ENCODE measurements around the gene PKHD1.

Gene PKHD1

DNA sequence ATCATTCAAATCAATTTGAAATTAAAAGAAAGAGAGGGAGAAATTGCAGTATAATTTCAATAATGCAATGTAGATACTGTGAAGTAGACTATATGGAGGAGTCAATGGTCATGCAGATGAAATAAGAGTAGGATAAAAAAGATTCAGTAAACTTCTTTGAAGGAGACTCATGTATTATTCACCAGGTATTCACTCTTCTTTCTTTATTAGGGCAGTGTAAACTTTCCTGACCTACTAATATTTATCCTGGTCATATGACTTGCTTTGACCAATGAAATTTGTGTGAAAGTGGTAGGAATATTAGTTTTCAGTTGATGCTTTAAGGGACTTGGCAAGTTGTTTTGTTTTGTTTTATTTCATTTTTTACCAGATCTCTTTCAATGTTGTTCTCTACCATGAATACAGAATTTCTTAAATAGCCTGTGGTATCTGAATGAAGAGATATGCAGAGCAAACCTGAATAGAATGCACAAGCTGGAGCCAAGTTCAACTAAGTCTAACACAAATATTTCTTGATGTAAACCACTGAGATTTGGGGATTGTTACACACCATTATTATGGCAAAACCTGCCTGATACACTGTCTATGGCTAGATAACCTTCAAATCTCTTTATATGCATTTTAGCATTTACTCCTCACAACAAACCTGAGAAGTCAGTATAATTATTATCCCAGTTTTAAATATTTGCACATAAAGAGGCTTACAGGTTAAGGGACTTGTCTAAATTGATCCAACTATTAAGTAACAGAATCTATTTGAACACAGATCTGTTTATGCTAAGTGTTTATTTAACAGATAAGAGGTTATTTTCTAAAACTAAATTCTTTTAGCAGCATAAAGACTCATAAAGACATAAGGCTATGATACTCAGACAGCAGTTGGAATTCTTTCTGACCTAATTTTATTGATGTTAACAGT, 311.2 kb downstream of the PKHD1 start:
- TF ChIP-seq, protein P1, sequence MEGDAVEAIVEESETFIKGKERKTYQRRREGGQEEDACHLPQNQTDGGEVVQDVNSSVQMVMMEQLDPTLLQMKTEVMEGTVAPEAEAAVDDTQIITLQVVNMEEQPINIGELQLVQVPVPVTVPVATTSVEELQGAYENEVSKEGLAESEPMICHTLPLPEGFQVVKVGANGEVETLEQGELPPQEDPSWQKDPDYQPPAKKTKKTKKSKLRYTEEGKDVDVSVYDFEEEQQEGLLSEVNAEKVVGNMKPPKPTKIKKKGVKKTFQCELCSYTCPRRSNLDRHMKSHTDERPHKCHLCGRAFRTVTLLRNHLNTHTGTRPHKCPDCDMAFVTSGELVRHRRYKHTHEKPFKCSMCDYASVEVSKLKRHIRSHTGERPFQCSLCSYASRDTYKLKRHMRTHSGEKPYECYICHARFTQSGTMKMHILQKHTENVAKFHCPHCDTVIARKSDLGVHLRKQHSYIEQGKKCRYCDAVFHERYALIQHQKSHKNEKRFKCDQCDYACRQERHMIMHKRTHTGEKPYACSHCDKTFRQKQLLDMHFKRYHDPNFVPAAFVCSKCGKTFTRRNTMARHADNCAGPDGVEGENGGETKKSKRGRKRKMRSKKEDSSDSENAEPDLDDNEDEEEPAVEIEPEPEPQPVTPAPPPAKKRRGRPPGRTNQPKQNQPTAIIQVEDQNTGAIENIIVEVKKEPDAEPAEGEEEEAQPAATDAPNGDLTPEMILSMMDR (IDR thresholded peaks at IDR 0.05), result no peak
- Histone ChIP-seq H3K27ac (no peak overlapping the region), H3K4me3 (no peak overlapping the region)
- no peak for DNase-seq (ENCODE audit: low spot score)

DNA sequence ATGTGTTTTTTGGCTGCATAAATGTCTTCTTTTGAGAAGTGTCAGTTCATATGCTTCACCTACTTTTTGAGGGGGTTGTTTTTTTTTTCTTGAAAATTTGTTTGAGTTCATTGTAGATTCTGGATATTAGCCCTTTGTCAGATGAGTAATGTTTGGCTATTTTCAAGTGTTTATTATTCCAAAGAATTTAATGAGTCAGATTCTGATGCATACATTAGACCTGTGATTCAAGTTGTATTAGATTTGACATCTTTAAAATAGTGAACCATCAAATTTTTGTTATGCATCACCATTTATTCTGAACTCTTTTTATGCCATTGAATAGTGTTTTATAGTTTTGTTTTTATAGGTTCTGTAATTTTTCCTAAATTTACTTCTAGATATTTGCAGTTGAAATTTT, 319.3 kb downstream of the PKHD1 start:
- TF ChIP-seq, protein P1 (IDR thresholded peaks at IDR 0.05), result no peak
- Histone ChIP-seq H3K27ac (no peak overlapping the region), H3K4me3 (no peak overlapping the region)
- no peak for DNase-seq (ENCODE audit: low spot score)

DNA sequence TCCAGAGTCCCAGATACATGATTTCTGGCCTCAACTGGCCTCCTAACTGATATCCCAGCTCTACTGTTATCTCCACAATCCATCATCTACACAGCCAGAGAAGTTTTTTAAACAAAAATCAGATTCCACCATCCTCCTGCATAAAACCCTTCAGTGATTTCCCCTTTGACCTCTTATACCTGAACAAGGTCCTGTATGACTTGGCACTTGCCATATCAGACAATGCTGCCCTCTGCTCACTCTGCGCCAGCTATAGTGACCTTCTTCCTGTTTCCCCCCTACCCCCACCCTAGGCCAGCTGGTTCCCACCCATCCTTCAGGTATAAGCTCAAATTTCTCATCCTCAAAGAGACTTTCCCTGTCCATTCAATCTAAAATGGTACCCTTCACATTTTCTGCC, 322.2 kb downstream of the PKHD1 start:
- DNase-seq (ENCODE audit: low spot score), result no peak
- Histone ChIP-seq H3K4me3 (no peak overlapping the region), H3K27ac (no peak overlapping the region)
- TF ChIP-seq, protein P1 (IDR thresholded peaks at IDR 0.05), result no peak

DNA sequence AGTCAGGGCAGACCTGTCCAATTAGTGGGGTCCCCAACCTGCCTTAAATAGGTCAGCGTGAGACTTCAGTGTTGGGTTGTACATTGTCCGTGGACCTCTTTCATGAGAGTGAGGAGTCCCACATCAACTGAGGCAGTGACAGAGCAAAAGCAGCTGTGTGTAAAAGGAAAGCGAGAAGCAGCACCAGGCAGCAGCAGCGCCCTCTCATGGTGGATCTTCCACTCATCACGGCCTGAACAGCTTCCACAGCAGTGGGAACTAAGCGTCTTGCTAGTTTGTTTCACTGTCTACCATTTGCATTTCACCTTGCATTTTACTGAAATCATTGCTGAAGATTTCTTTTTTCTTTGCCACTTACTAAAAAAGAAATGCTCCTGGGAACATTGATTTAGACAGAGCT, 333.8 kb downstream of the PKHD1 start:
- TF ChIP-seq, protein P1 (IDR thresholded peaks at IDR 0.05), result no peak
- no peak overlapping the region for H3K27ac ChIP-seq
- no peak overlapping the region for H3K4me3 ChIP-seq
- DNase-seq (ENCODE audit: low spot score), result no peak

DNA sequence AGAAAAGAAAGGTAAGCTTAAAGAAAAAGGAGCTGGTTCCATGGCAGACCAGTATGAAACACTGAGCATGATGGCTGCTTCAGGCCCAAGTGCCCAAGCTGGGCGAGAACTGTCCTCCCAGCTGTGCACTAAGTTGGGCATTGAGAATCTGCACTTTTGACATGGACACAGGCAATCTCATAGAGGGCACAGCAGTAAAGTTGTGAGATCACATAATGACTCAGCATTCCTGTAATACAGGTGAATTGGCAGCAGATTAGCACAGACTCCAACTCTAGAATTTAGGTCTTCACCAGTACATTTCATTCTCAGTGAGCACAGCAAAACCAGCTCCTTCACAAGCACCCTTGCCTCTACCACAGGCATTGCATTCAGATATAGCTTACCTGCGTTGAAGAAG, 343.4 kb downstream of the PKHD1 start:
- Histone ChIP-seq H3K27ac (no peak overlapping the region), H3K4me3 (no peak overlapping the region)
- TF ChIP-seq, protein P1 (IDR thresholded peaks at IDR 0.05), result no peak
- no peak for DNase-seq (ENCODE audit: low spot score)

DNA sequence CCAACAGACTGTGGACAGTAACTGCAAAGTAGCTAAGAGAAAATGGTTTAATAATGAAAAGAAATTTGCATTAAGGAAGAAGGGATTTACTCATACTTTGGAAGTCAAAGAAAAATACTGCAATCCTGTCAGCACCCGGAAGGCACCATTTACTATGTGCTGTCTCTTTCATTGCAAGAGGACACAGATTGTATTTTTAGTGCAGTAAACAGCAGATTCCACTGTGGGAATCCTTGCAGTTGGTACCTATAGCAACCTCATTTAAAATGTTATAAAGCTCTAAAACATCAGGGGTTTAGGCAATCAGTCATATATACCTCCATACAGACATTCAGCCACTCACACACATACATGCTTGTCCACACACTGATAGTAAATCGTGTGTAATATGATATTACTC, 346.8 kb downstream of the PKHD1 start:
- DNase-seq (ENCODE audit: low spot score), result no peak
- Histone ChIP-seq H3K27ac (no peak overlapping the region), H3K4me3 (no peak overlapping the region)
- TF ChIP-seq, protein P1 (IDR thresholded peaks at IDR 0.05), result no peak

DNA sequence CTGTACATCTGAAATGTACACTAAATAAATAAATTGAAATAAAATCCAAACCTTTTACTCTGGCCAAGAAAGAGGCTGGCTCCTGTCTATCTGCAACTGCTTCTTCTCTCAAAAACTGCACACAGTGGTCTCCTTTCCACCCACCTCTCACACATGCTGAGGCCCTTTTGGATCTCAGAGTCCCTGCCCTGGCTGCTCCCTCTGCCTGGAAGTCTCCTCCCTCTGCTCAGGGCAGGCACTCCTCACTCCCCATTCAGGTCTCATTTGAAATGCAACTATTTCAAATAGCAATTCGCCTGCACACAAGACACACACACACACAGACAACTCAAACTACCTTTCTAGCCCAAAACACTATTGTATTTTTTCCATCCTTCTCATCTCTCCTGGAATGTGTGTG, 348.8 kb downstream of the PKHD1 start:
- no peak for DNase-seq (ENCODE audit: low spot score)
- H3K4me3 ChIP-seq, result no peak overlapping the region
- TF ChIP-seq, protein P1 (IDR thresholded peaks at IDR 0.05), result no peak
- no peak overlapping the region for H3K27ac ChIP-seq
